Osteoblast (primary cell): ENCODE results near the gene MAPT. TPM values are rescaled to one million over a fixed set of nuclear protein-coding genes. Genes with fewer than 3 reads are reported as not detected.

Source experiments
- DNase-seq: peaks from one replicate; pipeline ENCODE4 v3.0.0; 2011; ENCODE audit warnings: low spot score, mixed read lengths; ENCODE audit not compliant: insufficient read length; ENCODE audit errors: missing footprints
- H2AFZ ChIP-seq: 2 replicates; pipeline ENCODE4 v1.6.0; 2011; ENCODE audit warnings: mild to moderate bottlenecking, low read length
- H3K27ac ChIP-seq: 2 replicates; pipeline ENCODE4 v1.5.1; 2011; ENCODE audit warnings: mild to moderate bottlenecking, low read depth, low read length, moderate library complexity
- H3K27me3 ChIP-seq: 2 replicates; pipeline ENCODE4 v1.6.0; 2012; ENCODE audit warnings: mild to moderate bottlenecking, control low read depth, inconsistent platforms, low read length, moderate library complexity; ENCODE audit not compliant: insufficient read depth
- H3K36me3 ChIP-seq: 2 replicates; pipeline ENCODE4 v1.5.1; 2011; ENCODE audit warnings: mild to moderate bottlenecking, low read length, control low read depth, moderate library complexity; ENCODE audit not compliant: insufficient read depth
- H3K4me1 ChIP-seq: 2 replicates; pipeline ENCODE4 v1.5.1; 2011; ENCODE audit warnings: mild to moderate bottlenecking, low read length, control low read depth, moderate library complexity; ENCODE audit not compliant: insufficient read depth
- H3K4me2 ChIP-seq: 2 replicates; pipeline ENCODE4 v1.6.0; 2011; ENCODE audit warnings: mild to moderate bottlenecking, low read length; ENCODE audit not compliant: insufficient read depth
- H3K4me3 ChIP-seq: fragments of 200-600 bp; sonication (generic); 3 replicates; pipeline ENCODE4 v1.5.1; 2012; ENCODE audit warnings: mild to moderate bottlenecking, low read length, inconsistent platforms; ENCODE audit not compliant: insufficient read depth
- H3K79me2 ChIP-seq: 2 replicates; pipeline ENCODE4 v1.6.0; 2012; ENCODE audit warnings: mild to moderate bottlenecking, low read length, control low read depth, inconsistent platforms; ENCODE audit not compliant: insufficient read depth
- H3K9me3 ChIP-seq: 2 replicates; pipeline ENCODE4 v1.5.1; 2011; ENCODE audit warnings: low read depth, low read length, control low read depth
- H4K20me1 ChIP-seq: 2 replicates; pipeline ENCODE4 v1.6.0; 2012; ENCODE audit warnings: mild to moderate bottlenecking, low read length, control low read depth; ENCODE audit not compliant: insufficient read depth
- CTCF ChIP-seq: IDR thresholded peaks from 2 replicates; pipeline ENCODE4 v1.5.1; 2011; ENCODE audit warnings: mild to moderate bottlenecking, low read depth, low read length, moderate library complexity; ENCODE audit errors: extremely low read depth
- total RNA-seq: library from RNA; depleted of rRNA; stranded (reverse); fragments of >200 nt; gene quantifications from 2 replicates; pipeline ENCODE4 v1.2.3, GENCODE V29; 2012

MAPT gene
- total RNA-seq, 1 donor, result 0.36 TPM

- H3K4me3 ChIP-seq, result no peak overlapping the region
- peaks cover 19% of the 10 kb centered on the region for H3K27me3 ChIP-seq
- H4K20me1 ChIP-seq, result no peaks in the 10 kb centered on the region
- no peaks in the 10 kb centered on the region for H3K4me1 ChIP-seq
- no peaks in the 10 kb centered on the region for H3K36me3 ChIP-seq
- H3K27ac ChIP-seq, result no peak overlapping the region
- DNase-seq, result no peak
- H3K79me2 ChIP-seq, result no peaks in the 10 kb centered on the region
- no peak overlapping the region for H3K4me2 ChIP-seq
- no peak for TF ChIP-seq CTCF
- H2AFZ ChIP-seq, result no peak overlapping the region
- H3K9me3 ChIP-seq, result no peaks in the 10 kb centered on the region
These were observed 24.8 kb downstream of the MAPT start for GRCh38 chr17:45919136-45919535.

- H3K4me1 ChIP-seq, result no peaks in the 10 kb centered on the region
- peaks cover 18% of the 10 kb centered on the region for H3K27me3 ChIP-seq
- no peak overlapping the region for H2AFZ ChIP-seq
- H3K4me2 ChIP-seq, result no peak overlapping the region
- H4K20me1 ChIP-seq, result no peaks in the 10 kb centered on the region
- H3K4me3 ChIP-seq, result no peak overlapping the region
- no peaks in the 10 kb centered on the region for H3K79me2 ChIP-seq
- TF ChIP-seq CTCF, result no peak
- H3K36me3 ChIP-seq, result no peaks in the 10 kb centered on the region
- H3K9me3 ChIP-seq, result no peaks in the 10 kb centered on the region
- no peak for DNase-seq
- H3K27ac ChIP-seq, result no peak overlapping the region
These were observed 25.7 kb downstream of the MAPT start for GRCh38 chr17:45920083-45920482.

GRCh38 chr17:45923511-45924268, 29.3 kb downstream of the MAPT start:
- Histone ChIP-seq H3K27me3 (peaks cover 5% of the 10 kb centered on the region), H3K4me1 (no peaks in the 10 kb centered on the region), H4K20me1 (no peaks in the 10 kb centered on the region), H3K4me3 (no peak overlapping the region), H3K27ac (no peak overlapping the region), H2AFZ (no peak overlapping the region), H3K36me3 (no peaks in the 10 kb centered on the region), H3K79me2 (no peaks in the 10 kb centered on the region), H3K4me2 (no peak overlapping the region), H3K9me3 (peaks cover 2% of the 10 kb centered on the region)
- no peak for TF ChIP-seq CTCF
- peak; percentile 82 for DNase-seq

GRCh38 chr17:45924332-45924820, 30.0 kb downstream of the MAPT start:
- Histone ChIP-seq H4K20me1 (no peaks in the 10 kb centered on the region), H3K4me2 (no peak overlapping the region), H3K27ac (no peak overlapping the region), H3K79me2 (no peaks in the 10 kb centered on the region), H3K4me1 (no peaks in the 10 kb centered on the region), H3K4me3 (no peak overlapping the region), H3K27me3 (peaks cover 5% of the 10 kb centered on the region), H3K9me3 (peaks cover 2% of the 10 kb centered on the region), H2AFZ (no peak overlapping the region), H3K36me3 (no peaks in the 10 kb centered on the region)
- peak; percentile 49 for DNase-seq
- no peak for TF ChIP-seq CTCF
